SK-N-SH treated with all-trans-retinoic acid at 6 μM for 48 hours (cell line): ENCODE results near the gene SMC4.

Source experiments
- TCF4 ChIP-seq: fragments of 250-450 bp; sonication (Bioruptor Pico); IDR thresholded peaks from 2 replicates; pipeline ENCODE4 v1.8.0; 2021; ENCODE audit warnings: mild to moderate bottlenecking, moderate library complexity, borderline replicate concordance
- ZNF70 ChIP-seq: fragments of 450-650 bp; formaldehyde crosslinking; IDR thresholded peaks from 2 replicates; pipeline ENCODE4 v1.5.0; 2020; ENCODE audit warnings: mild to moderate bottlenecking, moderate library complexity
- TF ChIP-seq, protein P1 (sequence below): fragments of 250-450 bp; sonication (Bioruptor Pico); IDR thresholded peaks from 2 replicates; pipeline ENCODE4 v1.8.0; 2021; ENCODE audit warnings: low read depth, mild to moderate bottlenecking, moderate library complexity, borderline replicate concordance

DNA sequence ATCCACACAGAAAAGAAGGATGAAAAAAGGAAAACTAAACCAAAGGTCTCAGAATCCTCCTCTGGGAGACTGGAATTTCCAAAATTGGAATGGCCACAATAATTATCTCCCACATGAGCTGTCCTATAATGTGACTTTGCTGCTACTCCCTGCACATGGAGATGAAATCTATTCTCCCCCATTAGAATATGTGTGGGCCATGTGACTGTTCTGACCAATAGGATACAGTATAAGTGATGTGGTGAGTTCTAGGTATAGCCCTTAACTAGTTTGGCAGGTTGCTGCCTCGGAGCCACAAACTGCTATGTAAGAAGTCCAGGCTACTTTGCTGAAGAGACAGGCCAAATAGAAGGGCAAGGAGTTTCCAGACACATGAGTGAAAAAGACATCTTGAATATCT lies 45.0 kb downstream of the SMC4 start:
- TF ChIP-seq TCF4 (CRISPR knock-in tag) (no peak), ZNF70 (CRISPR knock-in tag) (no peak)
- TF ChIP-seq, protein P1, sequence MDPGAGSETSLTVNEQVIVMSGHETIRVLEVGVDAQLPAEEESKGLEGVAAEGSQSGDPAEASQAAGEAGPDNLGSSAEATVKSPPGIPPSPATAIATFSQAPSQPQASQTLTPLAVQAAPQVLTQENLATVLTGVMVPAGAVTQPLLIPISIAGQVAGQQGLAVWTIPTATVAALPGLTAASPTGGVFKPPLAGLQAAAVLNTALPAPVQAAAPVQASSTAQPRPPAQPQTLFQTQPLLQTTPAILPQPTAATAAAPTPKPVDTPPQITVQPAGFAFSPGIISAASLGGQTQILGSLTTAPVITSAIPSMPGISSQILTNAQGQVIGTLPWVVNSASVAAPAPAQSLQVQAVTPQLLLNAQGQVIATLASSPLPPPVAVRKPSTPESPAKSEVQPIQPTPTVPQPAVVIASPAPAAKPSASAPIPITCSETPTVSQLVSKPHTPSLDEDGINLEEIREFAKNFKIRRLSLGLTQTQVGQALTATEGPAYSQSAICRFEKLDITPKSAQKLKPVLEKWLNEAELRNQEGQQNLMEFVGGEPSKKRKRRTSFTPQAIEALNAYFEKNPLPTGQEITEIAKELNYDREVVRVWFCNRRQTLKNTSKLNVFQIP (CRISPR knock-in tag), result no peak
